SKM-1 treated with dmso at 0.1 percent for 144 hours (cell line): ENCODE data around the gene PSMB2.
"Not testable (repeated sequence)": the region's sequence is repeated elsewhere in the genome, so short reads cannot be mapped to it uniquely, and the experiment has no call there.

ENCODE experiments used
- DNase-seq: peaks from one replicate; lab custom pipeline; 2025; ENCODE audit not compliant: unreplicated experiment; lab: John Stamatoyannopoulos, UW

PSMB2 gene

GRCh38 chr1:35641233-35641866 is at the start of gene PSMB2:
PSMB2 (minus strand) TSS chr1:35641526; CDS start chr1:35641432, 94 bp downstream.
- DNase-seq = peak; percentile 93

GRCh38 chr1:35691080-35691479 is 49.8 kb upstream of the PSMB2 start:
- no peak for DNase-seq

GRCh38 chr1:35690103-35690502 is 48.8 kb upstream of the PSMB2 start:
- not testable (repeated sequence) for DNase-seq

- DNase-seq = no peak
Measured at GRCh38 chr1:35688161-35688560, 46.8 kb upstream of the PSMB2 start.

DNA sequence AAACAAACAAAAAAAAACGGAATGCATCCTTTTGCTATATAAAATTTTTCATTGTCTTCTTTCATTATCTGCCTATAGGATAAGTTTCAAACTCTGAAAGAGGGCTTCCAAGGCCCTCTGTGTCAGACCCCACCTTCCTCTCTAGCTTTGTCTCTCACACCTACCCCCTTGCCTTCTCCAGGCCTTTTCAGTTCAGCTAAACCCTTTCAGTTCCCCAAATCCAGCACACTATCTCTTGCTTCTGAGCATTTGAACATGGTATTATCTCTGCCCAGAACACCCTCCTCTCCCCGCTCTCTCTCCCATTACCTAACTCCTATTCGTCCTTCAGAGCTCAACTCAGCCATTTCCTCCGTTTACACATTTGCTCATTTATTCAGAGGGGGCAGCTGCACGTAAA is 41.7 kb upstream of the PSMB2 start:
- DNase-seq = peak; percentile 25

DNA sequence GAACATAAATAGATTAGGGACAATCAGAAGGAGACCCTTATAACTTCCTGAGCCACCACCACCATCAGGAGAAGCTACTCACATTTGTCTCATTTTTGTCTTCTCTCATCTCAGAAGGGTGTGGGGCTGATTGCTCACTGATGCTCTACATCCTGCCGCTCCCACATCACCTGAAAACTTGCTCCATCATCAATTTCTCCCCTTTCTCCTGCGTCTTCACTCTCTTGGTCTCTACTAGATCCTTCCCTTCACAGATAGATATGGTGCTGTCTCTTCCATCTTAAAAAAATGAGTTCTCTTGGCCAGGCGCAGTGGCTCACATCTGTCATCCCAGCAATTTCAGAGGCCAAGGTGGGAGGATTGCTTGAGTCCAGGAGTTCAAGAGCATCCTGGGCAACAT is 38.9 kb upstream of the PSMB2 start:
- DNase-seq = no peak

GRCh38 chr1:35675773-35676172 is 34.4 kb upstream of the PSMB2 start:
- DNase-seq = no peak

DNA sequence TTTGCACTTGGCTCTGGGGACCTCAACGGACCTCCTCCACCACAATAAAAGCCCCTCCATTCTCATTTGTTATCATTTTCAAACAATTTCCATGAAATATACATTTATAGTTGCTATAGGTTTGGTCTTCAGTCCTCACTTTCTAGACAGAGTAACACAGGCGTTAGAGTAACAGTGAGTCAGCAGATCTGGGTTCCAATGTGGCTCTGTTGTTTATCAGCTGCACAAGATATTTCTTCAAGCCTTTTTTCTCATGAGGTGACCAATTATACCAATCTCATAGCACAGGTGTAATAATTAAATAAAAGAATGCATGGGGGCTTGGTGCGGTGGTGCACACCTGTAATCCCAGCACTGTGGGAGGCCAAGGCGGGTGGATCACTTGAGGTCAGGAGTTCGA is 32.8 kb upstream of the PSMB2 start:
- DNase-seq = no peak

- no peak for DNase-seq
Measured at GRCh38 chr1:35672116-35672515, 30.8 kb upstream of the PSMB2 start.

DNA sequence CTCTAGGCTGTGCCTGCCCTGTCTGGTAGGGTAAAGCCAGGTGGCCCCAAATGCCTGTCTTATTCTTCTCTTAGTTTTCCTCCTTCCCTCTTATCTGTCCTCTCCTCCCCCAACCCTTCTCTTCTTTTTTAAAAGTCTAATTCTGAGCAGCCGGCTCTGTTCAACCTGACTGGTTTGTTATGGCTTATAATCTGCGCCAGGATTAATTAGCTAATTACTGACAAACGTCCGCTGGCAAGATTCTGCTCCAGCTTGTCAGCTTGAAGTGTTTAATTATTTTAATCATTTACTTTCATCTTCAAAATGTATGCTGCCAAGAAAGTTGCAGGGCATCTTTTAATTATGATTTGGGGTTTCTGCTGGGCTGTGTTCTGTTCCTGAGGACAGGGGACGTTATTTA is 27.2 kb upstream of the PSMB2 start:
- DNase-seq = no peak

DNA sequence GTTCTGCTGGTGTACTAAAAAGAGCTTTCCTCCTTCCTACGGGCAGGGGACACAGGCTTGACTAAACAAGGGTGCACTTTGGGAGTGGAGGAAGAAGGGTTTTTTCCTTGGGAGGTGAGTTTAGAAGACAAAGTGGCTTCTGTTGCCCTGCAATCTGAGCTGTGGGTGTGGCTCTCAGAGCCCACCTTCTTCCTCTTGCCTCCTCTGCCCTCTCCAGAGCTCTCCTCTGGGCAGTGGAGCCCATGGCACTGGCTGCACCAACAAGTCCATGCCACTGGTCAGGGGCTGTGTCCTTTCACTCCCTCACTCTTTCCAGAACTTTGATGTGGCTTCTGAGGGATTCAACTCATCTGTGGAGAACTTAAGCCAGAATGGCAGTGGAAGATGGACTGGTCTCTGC is 25.6 kb upstream of the PSMB2 start:
- DNase-seq = no peak

GRCh38 chr1:35666216-35666615 is 24.9 kb upstream of the PSMB2 start:
- DNase-seq = no peak

- no peak for DNase-seq
Measured at GRCh38 chr1:35663434-35663833, 22.1 kb upstream of the PSMB2 start.

- no peak for DNase-seq
Measured at GRCh38 chr1:35661474-35661795, 20.1 kb upstream of the PSMB2 start.

DNA sequence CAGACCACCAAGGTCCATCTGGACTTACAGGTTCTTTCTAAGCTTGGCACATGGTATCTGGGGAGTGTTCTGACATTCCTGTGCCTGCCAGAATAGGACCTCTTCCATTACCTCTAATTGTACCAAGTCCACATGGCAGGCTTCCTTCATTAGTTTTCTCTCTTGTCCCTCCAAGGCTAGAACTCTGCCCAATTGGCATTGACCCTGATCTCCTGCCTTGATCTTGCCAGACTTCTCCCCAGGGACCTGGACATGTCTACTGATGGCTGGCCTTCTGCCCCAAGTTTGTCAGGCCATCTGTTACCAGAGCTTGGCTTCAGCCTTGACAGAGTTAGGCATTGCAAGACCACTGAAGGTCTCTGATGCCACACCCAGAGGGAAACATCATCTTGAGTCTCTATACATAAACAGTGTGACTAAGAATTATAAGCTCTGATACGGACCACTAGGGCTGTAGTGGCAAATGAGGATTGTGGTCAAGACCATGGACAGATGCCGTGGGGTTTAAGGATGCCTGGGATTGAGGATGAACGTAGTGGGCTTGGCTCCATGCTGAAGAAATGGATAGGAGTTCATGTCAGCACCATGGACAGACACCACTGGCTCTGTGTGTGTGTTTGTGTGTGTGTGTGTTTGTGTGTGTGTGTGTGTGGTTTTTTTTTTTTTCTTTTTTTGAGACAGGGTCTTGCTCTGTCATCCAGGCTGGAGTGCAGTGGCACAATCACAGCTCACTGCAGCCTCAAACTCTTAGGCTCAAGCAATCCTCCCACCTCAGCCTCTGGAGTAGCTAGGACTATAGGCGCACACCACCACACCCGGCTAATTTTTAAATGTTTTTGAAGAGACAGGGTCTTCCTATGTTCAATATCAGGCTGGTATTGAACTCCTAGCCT is 19.5 kb upstream of the PSMB2 start:
- no peak for DNase-seq

GRCh38 chr1:35659589-35659988 is 18.3 kb upstream of the PSMB2 start:
- no peak for DNase-seq

- no peak for DNase-seq
Measured at GRCh38 chr1:35657851-35658250, 16.5 kb upstream of the PSMB2 start.

DNA sequence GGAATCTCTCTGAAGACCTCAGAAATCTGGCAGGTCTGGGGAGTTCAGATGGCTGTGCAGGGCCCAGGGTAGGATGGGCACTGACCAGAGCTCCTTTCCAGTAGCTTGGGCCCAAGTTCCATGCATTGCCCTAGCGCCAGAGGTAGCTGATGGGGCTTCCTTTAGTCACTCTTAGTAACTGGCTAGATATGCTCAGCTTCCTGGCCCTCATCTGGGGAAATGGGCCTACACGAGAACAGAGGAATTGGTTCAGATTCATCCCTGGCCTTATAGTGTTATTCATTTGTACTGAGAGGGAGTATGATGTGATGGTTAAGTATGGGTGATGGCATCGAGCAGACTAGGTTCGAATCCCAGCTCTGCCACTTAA is 15.5 kb upstream of the PSMB2 start:
- no peak for DNase-seq

DNA sequence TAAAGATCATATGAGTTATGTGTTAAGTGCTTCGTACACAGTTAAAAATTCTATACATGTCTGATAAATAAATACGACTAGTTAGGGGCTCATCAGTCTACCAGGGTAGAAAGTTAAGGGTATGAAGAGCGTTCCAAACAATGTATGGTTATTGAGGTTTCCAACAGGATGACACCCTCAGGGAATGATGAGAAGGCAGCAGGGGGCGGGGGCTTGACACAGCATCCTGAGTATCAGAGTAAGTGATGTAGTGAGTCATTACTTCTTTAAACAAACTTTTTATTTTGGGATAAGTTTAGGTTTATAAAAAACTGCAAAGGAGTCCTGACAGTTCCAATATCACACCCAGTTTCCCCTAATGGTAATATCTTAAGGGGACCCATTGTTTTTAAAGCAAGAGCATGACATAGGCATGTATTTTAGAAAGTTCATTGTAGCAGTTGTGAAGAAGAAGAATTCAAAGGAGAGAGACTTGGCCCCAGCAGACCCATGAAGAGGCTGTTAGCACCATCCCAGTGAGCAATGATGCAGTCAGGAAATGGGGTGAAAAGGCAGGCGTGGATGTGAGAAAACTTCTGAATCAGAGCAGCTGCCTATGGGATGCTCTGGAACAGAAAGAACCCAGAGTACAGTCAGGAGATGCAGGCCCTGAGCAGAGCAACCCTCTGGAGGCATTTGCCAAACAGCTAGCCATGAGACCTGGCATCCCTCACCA is 15.0 kb upstream of the PSMB2 start:
- DNase-seq = no peak

DNA sequence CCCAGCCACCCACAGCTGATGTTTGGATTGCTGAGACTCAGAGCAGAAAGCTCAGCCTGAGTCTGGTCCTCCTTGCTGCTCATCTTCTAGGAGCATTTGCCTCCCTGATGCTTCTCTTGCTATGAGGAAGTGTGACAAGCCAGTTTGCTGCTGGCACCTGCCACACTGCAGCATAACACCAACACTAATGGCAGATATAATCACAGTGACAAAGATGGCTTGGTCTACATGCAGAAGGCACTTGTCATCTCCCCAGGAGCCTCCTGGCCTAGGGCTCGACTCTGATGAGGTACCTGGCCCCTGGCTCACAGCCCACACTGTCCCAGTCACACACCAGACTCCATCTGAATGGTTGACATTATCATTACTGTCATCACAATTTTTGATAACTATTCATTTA is 13.9 kb upstream of the PSMB2 start:
- DNase-seq = no peak

GRCh38 chr1:35650416-35650815 is 9.1 kb upstream of the PSMB2 start:
- DNase-seq = no peak

DNA sequence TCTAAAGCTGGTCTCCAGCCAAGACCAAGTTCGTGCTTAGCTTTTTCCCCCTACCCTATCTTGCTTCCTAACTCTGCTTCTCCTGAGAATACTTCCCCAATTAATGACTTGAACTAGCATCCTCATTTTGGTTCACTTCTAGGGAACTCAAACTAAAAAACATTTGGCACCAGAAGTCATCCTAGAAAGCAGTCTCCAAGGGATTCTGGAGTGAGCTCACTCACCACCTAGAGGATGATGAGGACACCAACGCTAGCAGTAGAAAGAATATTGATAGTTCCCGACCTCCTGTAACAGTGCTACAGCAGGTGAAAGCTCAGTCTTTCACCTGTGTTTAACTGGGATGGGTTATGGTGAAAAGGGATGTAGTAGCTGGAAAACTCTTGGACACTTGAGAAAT is 4.7 kb upstream of the PSMB2 start:
- DNase-seq = no peak
